Measurements from ENCODE around the gene MYO18A.

Gene MYO18A

DNA sequence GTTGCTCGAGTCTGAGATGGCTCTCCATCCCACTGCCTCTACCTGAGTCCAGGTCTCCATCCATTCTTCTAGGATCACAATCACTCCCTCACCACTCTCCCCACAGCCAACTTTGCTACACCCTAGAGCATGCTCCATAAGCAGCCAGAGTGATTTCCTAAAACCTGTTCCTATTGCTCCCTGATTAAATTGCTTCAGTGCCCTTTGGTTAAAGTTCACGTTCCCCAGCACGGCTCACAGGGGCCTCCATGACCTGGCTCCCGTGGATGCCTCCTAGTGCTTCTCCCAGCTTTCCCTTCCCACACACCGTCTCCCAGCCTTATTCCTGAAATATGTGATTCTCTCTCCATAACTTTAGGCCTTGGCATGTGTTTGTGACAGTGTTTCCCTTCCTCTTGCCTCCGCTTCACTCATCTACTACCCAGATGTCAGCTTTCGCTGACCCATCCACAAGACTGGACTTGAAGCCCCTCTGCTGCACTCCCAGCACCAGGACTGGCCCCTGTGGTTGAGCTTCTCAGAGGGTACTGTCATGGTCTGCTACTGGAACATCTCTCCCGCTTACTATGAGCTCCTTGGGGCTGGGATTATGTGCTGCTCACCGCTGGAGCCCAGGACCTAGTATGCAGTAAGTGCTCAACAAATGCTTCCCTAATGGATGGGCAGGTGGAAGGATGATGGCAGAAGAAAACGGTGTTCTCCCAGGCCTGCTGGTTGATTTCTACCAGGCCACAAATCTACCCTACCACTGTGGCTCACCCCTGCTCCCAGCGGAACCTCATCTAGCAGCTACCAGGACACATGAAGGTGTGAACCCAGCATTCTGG, 17.9 kb downstream of the MYO18A start:
- TF ChIP-seq, protein P1, sequence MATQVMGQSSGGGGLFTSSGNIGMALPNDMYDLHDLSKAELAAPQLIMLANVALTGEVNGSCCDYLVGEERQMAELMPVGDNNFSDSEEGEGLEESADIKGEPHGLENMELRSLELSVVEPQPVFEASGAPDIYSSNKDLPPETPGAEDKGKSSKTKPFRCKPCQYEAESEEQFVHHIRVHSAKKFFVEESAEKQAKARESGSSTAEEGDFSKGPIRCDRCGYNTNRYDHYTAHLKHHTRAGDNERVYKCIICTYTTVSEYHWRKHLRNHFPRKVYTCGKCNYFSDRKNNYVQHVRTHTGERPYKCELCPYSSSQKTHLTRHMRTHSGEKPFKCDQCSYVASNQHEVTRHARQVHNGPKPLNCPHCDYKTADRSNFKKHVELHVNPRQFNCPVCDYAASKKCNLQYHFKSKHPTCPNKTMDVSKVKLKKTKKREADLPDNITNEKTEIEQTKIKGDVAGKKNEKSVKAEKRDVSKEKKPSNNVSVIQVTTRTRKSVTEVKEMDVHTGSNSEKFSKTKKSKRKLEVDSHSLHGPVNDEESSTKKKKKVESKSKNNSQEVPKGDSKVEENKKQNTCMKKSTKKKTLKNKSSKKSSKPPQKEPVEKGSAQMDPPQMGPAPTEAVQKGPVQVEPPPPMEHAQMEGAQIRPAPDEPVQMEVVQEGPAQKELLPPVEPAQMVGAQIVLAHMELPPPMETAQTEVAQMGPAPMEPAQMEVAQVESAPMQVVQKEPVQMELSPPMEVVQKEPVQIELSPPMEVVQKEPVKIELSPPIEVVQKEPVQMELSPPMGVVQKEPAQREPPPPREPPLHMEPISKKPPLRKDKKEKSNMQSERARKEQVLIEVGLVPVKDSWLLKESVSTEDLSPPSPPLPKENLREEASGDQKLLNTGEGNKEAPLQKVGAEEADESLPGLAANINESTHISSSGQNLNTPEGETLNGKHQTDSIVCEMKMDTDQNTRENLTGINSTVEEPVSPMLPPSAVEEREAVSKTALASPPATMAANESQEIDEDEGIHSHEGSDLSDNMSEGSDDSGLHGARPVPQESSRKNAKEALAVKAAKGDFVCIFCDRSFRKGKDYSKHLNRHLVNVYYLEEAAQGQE (IDR thresholded peaks at IDR 0.05; ENCODE audit: insufficient replicate concordance, low read depth): no peak
- TF ChIP-seq CTCF (IDR thresholded peaks at IDR 0.05; ENCODE audit: insufficient read depth, low read length) (no peak), POLR2AphosphoS5 (IDR thresholded peaks at IDR 0.05; ENCODE audit: low read depth) (no peak), SPI1 (IDR thresholded peaks at IDR 0.05; ENCODE audit: borderline replicate concordance, low read depth) (no peak), GABPA (IDR thresholded peaks at IDR 0.05; ENCODE audit: low read depth) (no peak)
- Histone ChIP-seq H3K27me3 (ENCODE audit: insufficient read depth, poor library complexity, severe bottlenecking) (no peaks in the 10 kb centered on the region), H3K4me3 (replicated peaks; ENCODE audit: insufficient read depth, low read length) (no peak overlapping the region), H3K27ac (replicated peaks) (no peak overlapping the region)
- no peak for DNase-seq (ENCODE audit: low read depth in 1 of 2, low spot score in 1 of 2)

GRCh38 chr17:29160253-29160652, 19.9 kb downstream of the MYO18A start:
- no peak overlapping the region for H3K27ac ChIP-seq (replicated peaks)
- TF ChIP-seq POLR2AphosphoS5 (IDR thresholded peaks at IDR 0.05; ENCODE audit: low read depth): no peak
- no peak for TF ChIP-seq GABPA (IDR thresholded peaks at IDR 0.05; ENCODE audit: low read depth)
- TF ChIP-seq SPI1 (IDR thresholded peaks at IDR 0.05; ENCODE audit: borderline replicate concordance, low read depth): no peak
- TF ChIP-seq, protein P1 (IDR thresholded peaks at IDR 0.05; ENCODE audit: insufficient replicate concordance, low read depth): no peak
- H3K27me3 ChIP-seq (ENCODE audit: insufficient read depth, poor library complexity, severe bottlenecking): no peaks in the 10 kb centered on the region
- DNase-seq (ENCODE audit: low read depth in 1 of 2, low spot score in 1 of 2): no peak
- no peak overlapping the region for H3K4me3 ChIP-seq (replicated peaks; ENCODE audit: insufficient read depth, low read length)

GRCh38 chr17:29159306-29159860, 20.8 kb downstream of the MYO18A start:
- H3K27ac ChIP-seq (replicated peaks): no peak overlapping the region
- no peak overlapping the region for H3K4me3 ChIP-seq (replicated peaks; ENCODE audit: insufficient read depth, low read length)
- TF ChIP-seq POLR2AphosphoS5 (IDR thresholded peaks at IDR 0.05; ENCODE audit: low read depth) (no peak), GABPA (IDR thresholded peaks at IDR 0.05; ENCODE audit: low read depth) (no peak), CTCF (IDR thresholded peaks at IDR 0.05; ENCODE audit: insufficient read depth, low read length) (no peak), SPI1 (IDR thresholded peaks at IDR 0.05; ENCODE audit: borderline replicate concordance, low read depth) (no peak)
- TF ChIP-seq, protein P1 (IDR thresholded peaks at IDR 0.05; ENCODE audit: insufficient replicate concordance, low read depth): no peak
- no peaks in the 10 kb centered on the region for H3K27me3 ChIP-seq (ENCODE audit: insufficient read depth, poor library complexity, severe bottlenecking)
- DNase-seq (ENCODE audit: low read depth in 1 of 2, low spot score in 1 of 2): no peak
